ENCODE results near the gene NTN1.

GRCh38 chr17:9247401-9247938 is 226.2 kb downstream of the NTN1 start:
- TF ChIP-seq CTCF (IDR thresholded peaks at IDR 0.05) (no peak), POLR2A (IDR thresholded peaks at IDR 0.05) (no peak)
